ENCODE measurements around the gene ADAMTS6. TPM values are rescaled to one million over a fixed set of nuclear protein-coding genes. Genes with fewer than 3 reads are reported as not detected.

The ADAMTS6 gene
- total and polyA plus RNA-seq, 2 of the 13 experiments (the other 11 are each of a cell fraction or from before 2014, with no cell fraction given): 3.1 to 8.2 TPM

GRCh38 chr5:65156933-65157332 is 324.8 kb downstream of the ADAMTS6 start (continued):
- no peak for TF ChIP-seq ATF4 (CRISPR knock-in tag; IDR thresholded peaks at IDR 0.05)
- TF ChIP-seq PLRG1 (conservative IDR thresholded peaks at IDR 0.05): no peak
- no peak for TF ChIP-seq TRIM24 (CRISPR knock-in tag; IDR thresholded peaks at IDR 0.05)
- TF ChIP-seq ETV5 (CRISPR knock-in tag; IDR thresholded peaks at IDR 0.05; ENCODE audit: borderline replicate concordance): no peak
- no peak for TF ChIP-seq ZNF546 (CRISPR knock-in tag; conservative IDR thresholded peaks at IDR 0.05)
- TF ChIP-seq NFYB (CRISPR knock-in tag; IDR thresholded peaks at IDR 0.05): no peak

- Histone ChIP-seq H3K27me3 (ENCODE audit: control insufficient read depth in 1 of 2, insufficient read depth in 2 of 2, low read length in 2 of 2) (no peaks in the 10 kb centered on the region), H4K20me1 (ENCODE audit: insufficient read depth, low read length) (no peaks in the 10 kb centered on the region), H2AFZ (ENCODE audit: low read length) (no peak overlapping the region), H3K27ac (ENCODE audit: extremely low read length, insufficient read depth, low read length) (no peak overlapping the region), H3K4me3 (replicated peaks in 1 of 3; ENCODE audit: insufficient read depth in 1 of 3, low read depth in 2 of 3, low read length in 3 of 3) (no peak overlapping the region), H3K79me2 (ENCODE audit: insufficient read depth, low read length) (no peaks in the 10 kb centered on the region), H3K9me3 (ENCODE audit: low read length) (no peaks in the 10 kb centered on the region), H3K9ac (ENCODE audit: insufficient read depth, low read depth, low read length) (no peak overlapping the region), H3K4me2 (ENCODE audit: low read depth, low read length) (no peak overlapping the region), H3K36me3 (replicated peaks in 1 of 2; ENCODE audit: control insufficient read depth in 1 of 2, insufficient read depth in 2 of 2, low read length in 2 of 2) (no peaks in the 10 kb centered on the region), H3K4me1 (ENCODE audit: insufficient read depth, low read length) (peaks cover 14% of the 10 kb centered on the region)
- TF ChIP-seq TFDP1 (CRISPR knock-in tag; IDR thresholded peaks at IDR 0.05; ENCODE audit: borderline replicate concordance) (no peak), RFXANK (CRISPR knock-in tag; IDR thresholded peaks at IDR 0.05) (no peak), MAFK (conservative IDR thresholded peaks at IDR 0.05 in 1 of 2, IDR thresholded peaks at IDR 0.05 in 1 of 2; ENCODE audit: low read length in 2 of 2) (no peak), STAG1 (CRISPR knock-in tag; IDR thresholded peaks at IDR 0.05) (no peak), RNF219 (CRISPR knock-in tag; IDR thresholded peaks at IDR 0.05) (no peak), CHCHD3 (CRISPR knock-in tag; IDR thresholded peaks at IDR 0.05) (no peak)
- ChIA-PET CTCF (ENCODE audit: low intra/inter-chr PET ratio, low total read pairs) (no interaction called here), POLR2A (no interaction called here)
- BruUV-seq (replicated peaks): no TSS peak
- 53% methylated on average over 2 of the region's 2 CpGs for WGBS (ENCODE audit: low lambda C conversion rate)
- DNase-seq (ENCODE audit: low spot score): no peak
- no peak for FAIRE-seq
- in situ Hi-C loops (cut with HindIII; ENCODE audit: extremely low pct_ligation_motif_present, low pct_unique_long_range_greater_than_20kb): no loop called here
- no peak; the same call in 2 of the 3 replicates for ATAC-seq
- intact Hi-C loops (cut with micrococcal nuclease; ENCODE audit: unreplicated experiment): no loop called here
Measured at GRCh38 chr5:65152131-65152530, 329.6 kb downstream of the ADAMTS6 start.
